ENCODE results near the gene CRACDL. TPM values are rescaled to one million over a fixed set of nuclear protein-coding genes. Genes with fewer than 3 reads are reported as not detected.

The CRACDL gene, protein sequence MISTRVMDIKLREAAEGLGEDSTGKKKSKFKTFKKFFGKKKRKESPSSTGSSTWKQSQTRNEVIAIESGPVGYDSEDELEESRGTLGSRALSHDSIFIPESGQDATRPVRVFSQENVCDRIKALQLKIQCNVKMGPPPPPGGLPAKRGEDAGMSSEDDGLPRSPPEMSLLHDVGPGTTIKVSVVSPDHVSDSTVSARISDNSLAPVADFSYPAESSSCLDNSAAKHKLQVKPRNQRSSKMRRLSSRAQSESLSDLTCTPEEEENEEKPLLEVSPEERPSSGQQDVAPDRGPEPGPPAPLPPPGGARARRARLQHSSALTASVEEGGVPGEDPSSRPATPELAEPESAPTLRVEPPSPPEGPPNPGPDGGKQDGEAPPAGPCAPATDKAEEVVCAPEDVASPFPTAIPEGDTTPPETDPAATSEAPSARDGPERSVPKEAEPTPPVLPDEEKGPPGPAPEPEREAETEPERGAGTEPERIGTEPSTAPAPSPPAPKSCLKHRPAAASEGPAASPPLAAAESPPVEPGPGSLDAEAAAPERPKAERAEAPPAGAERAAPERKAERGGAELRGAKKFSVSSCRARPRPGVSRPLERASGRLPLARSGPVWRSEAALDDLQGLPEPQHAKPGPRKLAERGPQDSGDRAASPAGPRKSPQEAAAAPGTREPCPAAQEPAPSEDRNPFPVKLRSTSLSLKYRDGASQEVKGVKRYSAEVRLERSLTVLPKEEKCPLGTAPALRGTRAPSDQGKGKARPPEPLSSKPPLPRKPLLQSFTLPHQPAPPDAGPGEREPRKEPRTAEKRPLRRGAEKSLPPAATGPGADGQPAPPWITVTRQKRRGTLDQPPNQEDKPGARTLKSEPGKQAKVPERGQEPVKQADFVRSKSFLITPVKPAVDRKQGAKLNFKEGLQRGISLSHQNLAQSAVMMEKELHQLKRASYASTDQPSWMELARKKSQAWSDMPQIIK
- total RNA-seq, result not detected in 2 replicates

GRCh38 chr2:98935777-98936352, at the start of gene CRACDL:
TSS of gene CRACDL (minus strand) at chr2:98936225. CDS start at chr2:98846800, 89,425 bp downstream.

Small RNA genes lying within 50 kb of the gene (small RNA-seq; reads per million reads assigned to genes)
- not detected for gene RNU4-84P (ENCODE audit: low replicate concordance)
- gene RNU7-46P (ENCODE audit: low replicate concordance), result 0.20 reads per million

Other genes with a start within 250 kb of the CRACDL start
- gene MGAT4A, start 205.1 kb downstream of the CRACDL start, total RNA-seq, result 0.14 and 0.22 TPM in 2 replicates
- gene C2orf15, start 205.5 kb upstream of the CRACDL start, total RNA-seq, result not detected in 2 replicates
- gene TSGA10, start 218.7 kb upstream of the CRACDL start, total RNA-seq, result 0.44 and 0.72 TPM in 2 replicates
- gene LIPT1, start 218.7 kb upstream of the CRACDL start, total RNA-seq, result 2.0 and 4.4 TPM in 2 replicates
- gene MITD1, start 244.8 kb upstream of the CRACDL start, total RNA-seq, result 16.2 and 19.0 TPM in 2 replicates
- 25.6 and 31.8 TPM in 2 replicates for gene MRPL30, start 245.0 kb upstream of the CRACDL start, total RNA-seq

All from placental pericyte (primary cell).